Lung (tissue), 12 donors: ENCODE data around the gene DLG2. TPM values are rescaled to one million over a fixed set of nuclear protein-coding genes. Genes with fewer than 3 reads are reported as not detected.

ENCODE experiments used
- ATAC-seq: fragments of 200-7000 bp; cut with Tn5 transposase; one replicate; pipeline ENCODE4 v1.9.1; 2020; ENCODE audit warnings: moderate number of reproducible peaks; ENCODE audit not compliant: insufficient read depth, low FRiP score
- DNase-seq, 3 donors: peaks; one replicate each; pipeline ENCODE4 v3.0.0-alpha.2; 2013 to 2017
- H3K27ac ChIP-seq, 2 donors: one replicate each; pipeline ENCODE4 v1.5.1; 2013; ENCODE audit warnings: mild to moderate bottlenecking in 2 of 2, moderate library complexity in 2 of 2, control low read depth in 1 of 2, inconsistent platforms in 1 of 2, low read depth in 1 of 2, low read length in 1 of 2
- H3K27me3 ChIP-seq, 3 donors: one replicate each; pipeline ENCODE4 v1.5.1; 2013; ENCODE audit warnings: low read length in 2 of 3; ENCODE audit not compliant: control insufficient read depth in 3 of 3, insufficient read depth in 3 of 3
- H3K36me3 ChIP-seq, 4 donors: one replicate each; pipeline ENCODE4 v1.5.1; 2013; ENCODE audit warnings: low read length in 4 of 4, mild to moderate bottlenecking in 1 of 4, moderate library complexity in 1 of 4; ENCODE audit not compliant: control insufficient read depth in 4 of 4, insufficient read depth in 4 of 4
- H3K4me1 ChIP-seq, 5 donors: one replicate each; pipeline ENCODE4 v1.5.1; 2013; ENCODE audit warnings: low read length in 5 of 5, mild to moderate bottlenecking in 2 of 5, moderate library complexity in 1 of 5; ENCODE audit not compliant: control insufficient read depth in 5 of 5, insufficient read depth in 5 of 5
- H3K4me3 ChIP-seq: one replicate; pipeline ENCODE4 v1.5.1; 2013; ENCODE audit warnings: mild to moderate bottlenecking, control low read depth, moderate library complexity
- H3K9ac ChIP-seq, 2 donors: one replicate each; pipeline ENCODE4 v1.5.1; 2013; ENCODE audit warnings: low read length in 2 of 2, control low read depth in 1 of 2; ENCODE audit not compliant: insufficient read depth in 1 of 2
- H3K9me3 ChIP-seq, 4 donors: one replicate each; pipeline ENCODE4 v1.5.1; 2013; ENCODE audit warnings: low read length in 3 of 4, mild to moderate bottlenecking in 1 of 4, moderate library complexity in 1 of 4; ENCODE audit not compliant: control insufficient read depth in 4 of 4, insufficient read depth in 3 of 4
- CTCF ChIP-seq: IDR thresholded peaks from 2 replicates; pipeline ENCODE4 v1.5.1; 2012; ENCODE audit warnings: mild to moderate bottlenecking; ENCODE audit errors: control extremely low read depth, extremely low read depth
- WGBS, 2 donors: extraction: QIAGEN DNeasy Blood & Tissue Kit; methylation state at CpG; one replicate each; pipeline ENCODE4 v1.1.7; 2013; 5-methylcytosine and 5-hydroxymethylcytosine counted together
- polyA plus RNA-seq, 2 donors: library from polyadenylated mRNA; stranded (reverse); fragments of 200-250 nt; gene quantifications; one replicate each; pipeline ENCODE4 v1.2.1, GENCODE V29; 2013
- total RNA-seq, 2 donors: library from RNA; depleted of rRNA in 1 of 2; stranded (reverse); fragments of >200 nt in 1 of 2; gene quantifications; one replicate each; pipeline ENCODE4 v1.2.1, GENCODE V29; 2014 to 2021
- donor health status: control.
- donor health status: control.
- donor health status: Bipolar disorder and iron deficiency.
- donor health status: healthy.
- donor health status: DM: yes; HTN: yes; CAD: no.

Gene DLG2
- total and polyA plus RNA-seq, 4 donors, result 0.32 to 24.1 (median 5.4) TPM

GRCh38 chr11:83785942-83786341, 1841.2 kb downstream of the DLG2 start:
- 87 to 88% methylated on average over 2 of the region's 2 CpGs for WGBS, 2 donors
- TF ChIP-seq CTCF, result no peak
- H3K27me3 ChIP-seq, result no peaks in the 10 kb centered on the region
- H3K27ac ChIP-seq, result no peak overlapping the region
- no peaks in the 10 kb centered on the region for H3K36me3 ChIP-seq
- no peak for DNase-seq
- H3K4me3 ChIP-seq, result no peak overlapping the region
- H3K4me1 ChIP-seq, result no peaks in the 10 kb centered on the region
- no peak overlapping the region for H3K9ac ChIP-seq
- H3K9me3 ChIP-seq, result no peaks in the 10 kb centered on the region
- ATAC-seq, result no peak

- no peak overlapping the region for H3K9ac ChIP-seq
- no peaks in the 10 kb centered on the region for H3K36me3 ChIP-seq
- 87 to 94% methylated on average over 1 of the region's 1 CpG for WGBS, 2 donors
- no peak for TF ChIP-seq CTCF
- H3K27me3 ChIP-seq, result no peaks in the 10 kb centered on the region
- ATAC-seq, result no peak
- no peaks in the 10 kb centered on the region for H3K9me3 ChIP-seq
- no peaks in the 10 kb centered on the region for H3K4me1 ChIP-seq
- H3K4me3 ChIP-seq, result no peak overlapping the region
- H3K27ac ChIP-seq, result no peak overlapping the region
- DNase-seq, result no peak
These were observed 1842.7 kb downstream of the DLG2 start for GRCh38 chr11:83784419-83784818.

- H3K27me3 ChIP-seq, result no peaks in the 10 kb centered on the region
- TF ChIP-seq CTCF, result no peak
- H3K9me3 ChIP-seq, result no peaks in the 10 kb centered on the region
- H3K36me3 ChIP-seq, result no peaks in the 10 kb centered on the region
- no peak overlapping the region for H3K4me3 ChIP-seq
- ATAC-seq, result no peak
- no peak overlapping the region for H3K9ac ChIP-seq
- no peak for DNase-seq
- no peak overlapping the region for H3K27ac ChIP-seq
- no peaks in the 10 kb centered on the region for H3K4me1 ChIP-seq
- 36 to 41% methylated on average over 1 of the region's 1 CpG for WGBS, 2 donors
These were observed 1844.8 kb downstream of the DLG2 start for GRCh38 chr11:83782329-83782728.

- no peak for TF ChIP-seq CTCF
- no peak overlapping the region for H3K9ac ChIP-seq
- H3K9me3 ChIP-seq, result no peaks in the 10 kb centered on the region
- no peak overlapping the region for H3K4me3 ChIP-seq
- H3K27ac ChIP-seq, result no peak overlapping the region
- no peaks in the 10 kb centered on the region for H3K27me3 ChIP-seq
- no peaks in the 10 kb centered on the region for H3K36me3 ChIP-seq
- DNase-seq (peak in 2 of 3 donors; percentile 3 to 6), ATAC-seq (no peak)
- no peaks in the 10 kb centered on the region for H3K4me1 ChIP-seq
- 90 to 92% methylated on average over 4 of the region's 4 CpGs for WGBS, 2 donors
These were observed 1847.3 kb downstream of the DLG2 start for GRCh38 chr11:83779876-83780275.
